Endothelial cell (in vitro differentiated cells): Measurements from ENCODE around the gene CD47. TPM values are rescaled to one million over a fixed set of nuclear protein-coding genes. Genes with fewer than 3 reads are reported as not detected.

Source experiments
- DNase-seq: peaks from one replicate; pipeline ENCODE4 v3.0.0; 2021; ENCODE audit warnings: low spot score
- H3K27ac Mint-ChIP-seq: one replicate; pipeline ENCODE4 v1.8.0; 2021; ENCODE audit warnings: mixed read lengths, inconsistent platforms; ENCODE audit not compliant: unreplicated experiment
- H3K27me3 Mint-ChIP-seq: one replicate; pipeline ENCODE4 v1.8.0; 2021; ENCODE audit warnings: mild to moderate bottlenecking, moderate library complexity, mixed read lengths, inconsistent platforms; ENCODE audit not compliant: unreplicated experiment
- H3K36me3 Mint-ChIP-seq: one replicate; pipeline ENCODE4 v1.8.0; 2021; ENCODE audit warnings: mild to moderate bottlenecking, low read depth, mixed read lengths, inconsistent platforms; ENCODE audit not compliant: unreplicated experiment
- H3K4me1 Mint-ChIP-seq: one replicate; pipeline ENCODE4 v1.8.0; 2021; ENCODE audit warnings: mild to moderate bottlenecking, mixed read lengths, inconsistent platforms; ENCODE audit not compliant: unreplicated experiment
- H3K4me3 Mint-ChIP-seq: one replicate; pipeline ENCODE4 v1.8.0; 2021; ENCODE audit warnings: mild to moderate bottlenecking, mixed read lengths, inconsistent platforms; ENCODE audit not compliant: unreplicated experiment
- H3K9me3 Mint-ChIP-seq: one replicate; pipeline ENCODE4 v1.8.0; 2021; ENCODE audit warnings: mixed read lengths, inconsistent platforms; ENCODE audit not compliant: unreplicated experiment
- total RNA-seq: library from RNA; stranded (reverse); fragmentation: NEBNext Ultra II Directional; extraction: Animal tissue kit (Norgen Biotek cat#: 25700); gene quantifications from one replicate; pipeline ENCODE4 v1.2.1, GENCODE V29; 2021; ENCODE audit not compliant: unreplicated experiment
- TF ChIP-seq, protein P1 (sequence below): fragments of 200-600 bp; sonication (generic); IDR thresholded peaks from one replicate; pipeline ENCODE4 v1.5.0; 2021; ENCODE audit warnings: antibody characterized with exemption; ENCODE audit not compliant: unreplicated experiment

The CD47 gene
- total RNA-seq, 1 donor from 2014 or later, result 89.6 TPM

DNA sequence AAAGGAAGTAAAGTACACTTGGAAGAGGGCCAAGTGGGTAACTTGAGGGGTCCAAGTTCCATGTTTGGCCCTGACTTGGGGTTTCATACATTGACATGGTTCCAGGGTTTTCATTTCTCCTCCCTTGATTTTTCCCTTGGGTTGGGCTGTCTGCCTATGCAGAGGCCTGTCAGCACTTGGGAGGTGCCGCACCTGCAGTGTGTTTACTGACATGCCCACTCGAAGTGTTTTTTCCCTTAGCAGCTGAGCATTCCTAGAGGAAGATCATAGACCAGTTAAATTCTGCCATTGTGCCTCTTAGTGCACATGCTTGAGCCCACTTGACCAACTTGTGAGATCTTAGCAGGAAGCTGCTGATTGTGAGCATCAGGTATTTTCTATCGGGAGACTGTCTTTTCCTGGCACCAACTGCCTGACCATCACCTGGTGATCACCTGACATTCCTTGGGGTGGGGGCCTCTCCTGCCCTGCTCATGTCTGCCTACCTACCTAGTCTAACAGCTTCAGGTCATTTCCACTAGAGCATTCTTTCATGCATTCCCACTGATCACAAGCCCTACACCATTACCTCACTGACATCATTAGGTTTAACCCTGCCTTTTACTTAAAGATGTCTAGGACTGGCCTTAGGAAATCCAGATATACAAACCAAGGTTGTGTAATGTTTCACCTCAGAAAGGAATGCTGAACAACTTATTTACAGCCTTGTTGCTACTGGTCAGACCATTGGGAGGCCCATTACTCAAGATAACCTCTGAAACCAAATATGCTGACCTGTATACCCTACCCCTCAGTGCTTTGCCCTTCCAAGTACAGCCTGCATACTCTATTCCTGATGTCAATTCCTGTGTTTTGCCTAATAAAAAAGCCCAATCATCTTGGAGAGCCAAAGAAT, 68.3 kb downstream of the CD47 start:
- H3K27me3 Mint-ChIP-seq, result peaks cover 4% of the 10 kb centered on the region
- H3K27ac Mint-ChIP-seq, result no peak overlapping the region
- no peaks in the 10 kb centered on the region for H3K9me3 Mint-ChIP-seq
- no peak overlapping the region for H3K4me3 Mint-ChIP-seq
- no peaks in the 10 kb centered on the region for H3K36me3 Mint-ChIP-seq
- no peak for DNase-seq
- H3K4me1 Mint-ChIP-seq, result peaks cover 13% of the 10 kb centered on the region
- TF ChIP-seq, protein P1, sequence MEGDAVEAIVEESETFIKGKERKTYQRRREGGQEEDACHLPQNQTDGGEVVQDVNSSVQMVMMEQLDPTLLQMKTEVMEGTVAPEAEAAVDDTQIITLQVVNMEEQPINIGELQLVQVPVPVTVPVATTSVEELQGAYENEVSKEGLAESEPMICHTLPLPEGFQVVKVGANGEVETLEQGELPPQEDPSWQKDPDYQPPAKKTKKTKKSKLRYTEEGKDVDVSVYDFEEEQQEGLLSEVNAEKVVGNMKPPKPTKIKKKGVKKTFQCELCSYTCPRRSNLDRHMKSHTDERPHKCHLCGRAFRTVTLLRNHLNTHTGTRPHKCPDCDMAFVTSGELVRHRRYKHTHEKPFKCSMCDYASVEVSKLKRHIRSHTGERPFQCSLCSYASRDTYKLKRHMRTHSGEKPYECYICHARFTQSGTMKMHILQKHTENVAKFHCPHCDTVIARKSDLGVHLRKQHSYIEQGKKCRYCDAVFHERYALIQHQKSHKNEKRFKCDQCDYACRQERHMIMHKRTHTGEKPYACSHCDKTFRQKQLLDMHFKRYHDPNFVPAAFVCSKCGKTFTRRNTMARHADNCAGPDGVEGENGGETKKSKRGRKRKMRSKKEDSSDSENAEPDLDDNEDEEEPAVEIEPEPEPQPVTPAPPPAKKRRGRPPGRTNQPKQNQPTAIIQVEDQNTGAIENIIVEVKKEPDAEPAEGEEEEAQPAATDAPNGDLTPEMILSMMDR, result no peak

DNA sequence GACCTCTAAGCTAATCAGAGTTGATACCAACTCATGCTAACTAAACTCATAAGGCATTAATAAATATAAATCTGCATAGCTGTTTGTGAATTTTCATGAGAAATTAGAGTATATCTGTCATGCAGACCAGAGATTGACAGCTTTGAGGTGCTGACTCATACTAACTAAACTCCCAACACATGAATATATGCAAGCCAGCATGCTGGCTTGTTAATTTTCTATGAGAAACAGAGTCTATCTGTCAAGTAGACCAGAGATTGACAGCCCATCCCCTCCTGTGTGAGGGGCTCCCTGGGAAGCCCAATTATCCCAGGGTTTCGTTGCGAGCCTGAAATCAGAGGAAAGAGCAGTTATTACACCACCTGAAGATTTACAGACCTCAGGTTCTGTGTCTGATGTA, 69.3 kb downstream of the CD47 start:
- H3K27ac Mint-ChIP-seq, result no peak overlapping the region
- peaks cover 4% of the 10 kb centered on the region for H3K27me3 Mint-ChIP-seq
- H3K4me3 Mint-ChIP-seq, result no peak overlapping the region
- H3K9me3 Mint-ChIP-seq, result no peaks in the 10 kb centered on the region
- H3K4me1 Mint-ChIP-seq, result peaks cover 15% of the 10 kb centered on the region
- TF ChIP-seq, protein P1, result no peak
- DNase-seq, result no peak
- H3K36me3 Mint-ChIP-seq, result no peaks in the 10 kb centered on the region

DNA sequence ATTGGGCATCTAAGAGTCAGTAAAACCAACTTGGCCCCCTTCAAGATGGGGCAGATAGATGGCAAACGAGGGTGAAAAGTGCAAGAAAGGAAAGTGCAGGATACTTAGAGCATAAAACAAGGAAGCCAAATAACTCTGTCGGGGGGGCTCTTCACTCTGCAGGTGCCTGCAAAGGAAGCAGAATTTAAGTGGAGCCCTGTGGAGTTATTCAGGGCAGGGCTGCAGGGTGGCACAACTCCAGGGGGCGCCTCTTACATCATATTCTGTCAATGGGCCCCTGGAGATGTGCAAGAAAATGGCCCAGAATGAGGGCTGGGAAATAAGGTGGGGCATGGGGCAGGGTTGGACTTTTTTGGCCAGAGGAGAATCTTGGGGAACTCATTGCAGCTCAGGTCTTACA, 69.7 kb downstream of the CD47 start:
- TF ChIP-seq, protein P1, result no peak
- no peak for DNase-seq
- Mint-ChIP-seq H3K4me1 (peaks cover 19% of the 10 kb centered on the region), H3K4me3 (no peak overlapping the region), H3K27me3 (peaks cover 4% of the 10 kb centered on the region), H3K27ac (no peak overlapping the region), H3K9me3 (no peaks in the 10 kb centered on the region), H3K36me3 (no peaks in the 10 kb centered on the region)

DNA sequence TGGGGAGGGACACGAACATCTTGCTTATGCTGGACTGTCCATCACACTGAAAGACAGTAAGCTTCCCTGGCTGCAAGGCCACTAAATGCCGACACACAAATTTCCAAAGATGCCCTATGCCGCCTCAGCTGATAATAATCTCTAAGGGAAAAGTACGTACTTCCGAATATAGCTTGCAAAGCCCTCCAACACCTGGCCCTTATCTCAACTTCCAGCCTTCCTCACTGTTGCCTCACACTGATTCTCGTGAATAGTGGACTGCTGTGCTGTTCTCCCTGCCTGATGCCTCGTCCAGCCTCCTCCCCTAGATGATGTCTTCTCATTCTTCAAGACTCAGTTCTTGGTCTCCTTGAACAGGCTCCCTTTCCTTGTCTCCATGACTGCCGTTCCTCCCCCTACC, 72.3 kb downstream of the CD47 start:
- peak overlapping the region; percentile 2 for H3K4me3 Mint-ChIP-seq
- peaks cover 20% of the 10 kb centered on the region for H3K4me1 Mint-ChIP-seq
- peaks cover 4% of the 10 kb centered on the region for H3K27me3 Mint-ChIP-seq
- H3K9me3 Mint-ChIP-seq, result no peaks in the 10 kb centered on the region
- TF ChIP-seq, protein P1, result no peak
- DNase-seq, result no peak
- no peaks in the 10 kb centered on the region for H3K36me3 Mint-ChIP-seq
- no peak overlapping the region for H3K27ac Mint-ChIP-seq

DNA sequence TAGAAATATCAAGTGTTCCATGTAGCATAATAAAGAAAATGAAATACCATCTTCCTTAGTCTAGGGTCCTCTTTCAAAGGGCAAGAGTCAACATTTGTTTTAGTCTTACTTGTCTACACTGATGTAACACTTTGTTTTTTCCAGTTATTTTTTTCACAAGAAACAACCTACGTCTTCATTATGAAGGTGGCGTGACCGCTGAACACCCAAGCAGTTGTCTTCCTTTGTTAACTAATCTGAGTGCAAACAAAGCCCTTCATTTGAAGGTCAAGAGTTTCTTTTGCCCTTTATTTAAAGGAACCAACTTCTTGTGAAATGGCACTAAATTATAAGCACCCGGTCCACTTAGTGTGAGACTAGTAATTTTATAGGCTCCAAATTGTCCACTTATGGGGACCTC, 73.2 kb downstream of the CD47 start:
- no peaks in the 10 kb centered on the region for H3K36me3 Mint-ChIP-seq
- H3K27ac Mint-ChIP-seq, result no peak overlapping the region
- no peak overlapping the region for H3K4me3 Mint-ChIP-seq
- H3K27me3 Mint-ChIP-seq, result peaks cover 3% of the 10 kb centered on the region
- DNase-seq, result no peak
- peaks cover 20% of the 10 kb centered on the region for H3K4me1 Mint-ChIP-seq
- H3K9me3 Mint-ChIP-seq, result no peaks in the 10 kb centered on the region
- TF ChIP-seq, protein P1, result no peak
